ENCODE results near the gene FCAMR.

FCAMR gene

GRCh38 chr1:206954459-206955342 is 15.6 kb downstream of the FCAMR start:
- H3K36me3 ChIP-seq (ENCODE audit: control insufficient read depth, low read depth, low read length) = no peaks in the 10 kb centered on the region
- no peaks in the 10 kb centered on the region for H3K9me3 ChIP-seq (ENCODE audit: control insufficient read depth, low read depth, low read length)
- no peak overlapping the region for H3K9ac ChIP-seq (ENCODE audit: low read length)
- no peaks in the 10 kb centered on the region for H3K27me3 ChIP-seq (ENCODE audit: control insufficient read depth, insufficient read depth, low read length)
- H3K27ac ChIP-seq (ENCODE audit: low read length) = no peak overlapping the region
- no peak overlapping the region for H3K4me3 ChIP-seq (ENCODE audit: low read length)
- no peaks in the 10 kb centered on the region for H3K4me1 ChIP-seq (ENCODE audit: control insufficient read depth, low read depth, low read length)

DNA sequence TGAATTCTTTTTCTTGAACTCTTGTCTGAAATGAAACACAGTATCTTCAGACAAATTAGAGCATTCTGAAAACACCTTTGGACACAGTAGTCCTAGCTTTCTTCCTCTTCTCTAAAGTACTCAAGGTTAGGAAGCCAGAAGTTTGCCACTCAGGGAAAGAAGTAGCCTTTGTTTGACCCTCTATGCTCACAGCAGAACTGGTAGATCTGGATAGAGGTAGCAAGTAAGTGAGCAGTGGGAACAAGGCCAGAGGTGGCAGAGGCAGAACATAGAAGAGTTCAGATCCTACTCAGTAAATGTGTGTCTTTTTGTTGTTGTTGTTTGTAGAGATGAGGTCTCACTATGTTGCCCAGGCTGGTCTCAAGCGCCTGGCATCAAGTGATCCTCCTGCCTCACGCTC is 16.6 kb downstream of the FCAMR start:
- H3K9ac ChIP-seq (ENCODE audit: low read length) = no peak overlapping the region
- no peaks in the 10 kb centered on the region for H3K4me1 ChIP-seq (ENCODE audit: control insufficient read depth, low read depth, low read length)
- H3K27ac ChIP-seq (ENCODE audit: low read length) = no peak overlapping the region
- no peak overlapping the region for H3K4me3 ChIP-seq (ENCODE audit: low read length)
- no peaks in the 10 kb centered on the region for H3K27me3 ChIP-seq (ENCODE audit: control insufficient read depth, insufficient read depth, low read length)
- no peaks in the 10 kb centered on the region for H3K9me3 ChIP-seq (ENCODE audit: control insufficient read depth, low read depth, low read length)
- H3K36me3 ChIP-seq (ENCODE audit: control insufficient read depth, low read depth, low read length) = no peaks in the 10 kb centered on the region

- Histone ChIP-seq H3K9ac (ENCODE audit: low read length) (no peak overlapping the region), H3K9me3 (ENCODE audit: control insufficient read depth, low read depth, low read length) (no peaks in the 10 kb centered on the region), H3K27ac (ENCODE audit: low read length) (no peak overlapping the region), H3K36me3 (ENCODE audit: control insufficient read depth, low read depth, low read length) (no peaks in the 10 kb centered on the region), H3K27me3 (ENCODE audit: control insufficient read depth, insufficient read depth, low read length) (no peaks in the 10 kb centered on the region), H3K4me3 (ENCODE audit: low read length) (no peak overlapping the region), H3K4me1 (ENCODE audit: control insufficient read depth, low read depth, low read length) (no peaks in the 10 kb centered on the region)
Measured at GRCh38 chr1:206953126-206953525, 17.1 kb downstream of the FCAMR start.

GRCh38 chr1:206952171-206952570 is 18.1 kb downstream of the FCAMR start:
- no peak overlapping the region for H3K4me3 ChIP-seq (ENCODE audit: low read length)
- H3K27me3 ChIP-seq (ENCODE audit: control insufficient read depth, insufficient read depth, low read length) = no peaks in the 10 kb centered on the region
- H3K9ac ChIP-seq (ENCODE audit: low read length) = no peak overlapping the region
- no peak overlapping the region for H3K27ac ChIP-seq (ENCODE audit: low read length)
- H3K9me3 ChIP-seq (ENCODE audit: control insufficient read depth, low read depth, low read length) = no peaks in the 10 kb centered on the region
- H3K36me3 ChIP-seq (ENCODE audit: control insufficient read depth, low read depth, low read length) = no peaks in the 10 kb centered on the region
- no peaks in the 10 kb centered on the region for H3K4me1 ChIP-seq (ENCODE audit: control insufficient read depth, low read depth, low read length)

DNA sequence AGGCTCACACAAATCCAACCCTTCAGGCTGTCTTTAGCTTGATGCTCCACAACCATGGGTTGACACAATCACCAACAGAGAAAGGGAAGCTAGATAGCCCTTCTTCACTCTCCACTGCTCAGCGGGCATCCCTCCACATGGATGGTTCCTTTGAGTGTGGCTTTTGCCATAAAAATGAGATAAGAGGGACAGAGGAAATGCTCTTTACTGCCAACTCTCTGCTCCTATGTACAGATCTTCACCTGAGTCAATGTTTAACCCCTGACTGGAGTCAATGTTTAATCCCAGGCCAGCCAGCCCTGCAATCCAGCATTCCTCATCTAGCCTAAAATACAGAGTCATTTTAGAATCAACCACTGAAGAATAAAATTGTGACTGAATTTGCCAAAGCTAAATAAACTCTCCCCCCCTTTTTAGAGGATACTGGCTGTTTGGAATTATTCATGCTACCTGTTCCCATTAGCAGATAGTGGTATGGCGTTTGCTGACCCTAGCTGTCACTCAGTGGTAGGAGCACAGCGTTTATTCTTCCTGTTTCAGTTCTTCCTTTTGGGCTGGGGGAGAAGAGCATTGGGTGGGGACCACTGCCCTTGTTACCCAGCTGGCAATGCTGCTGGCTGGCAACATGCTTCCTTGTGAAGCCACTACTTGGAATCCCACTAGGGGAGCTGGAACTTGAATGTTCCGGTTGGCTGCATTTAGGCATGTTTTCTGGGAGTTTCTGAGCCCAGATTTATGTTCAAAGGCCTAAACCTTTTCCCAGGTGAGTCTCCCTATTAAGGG is 18.8 kb downstream of the FCAMR start:
- H3K36me3 ChIP-seq (ENCODE audit: control insufficient read depth, low read depth, low read length) = no peaks in the 10 kb centered on the region
- H3K9ac ChIP-seq (ENCODE audit: low read length) = no peak overlapping the region
- H3K4me3 ChIP-seq (ENCODE audit: low read length) = no peak overlapping the region
- no peaks in the 10 kb centered on the region for H3K4me1 ChIP-seq (ENCODE audit: control insufficient read depth, low read depth, low read length)
- H3K27me3 ChIP-seq (ENCODE audit: control insufficient read depth, insufficient read depth, low read length) = no peaks in the 10 kb centered on the region
- no peak overlapping the region for H3K27ac ChIP-seq (ENCODE audit: low read length)
- H3K9me3 ChIP-seq (ENCODE audit: control insufficient read depth, low read depth, low read length) = no peaks in the 10 kb centered on the region

- no peak overlapping the region for H3K27ac ChIP-seq (ENCODE audit: low read length)
- no peaks in the 10 kb centered on the region for H3K36me3 ChIP-seq (ENCODE audit: control insufficient read depth, low read depth, low read length)
- H3K27me3 ChIP-seq (ENCODE audit: control insufficient read depth, insufficient read depth, low read length) = no peaks in the 10 kb centered on the region
- H3K4me1 ChIP-seq (ENCODE audit: control insufficient read depth, low read depth, low read length) = no peaks in the 10 kb centered on the region
- H3K9me3 ChIP-seq (ENCODE audit: control insufficient read depth, low read depth, low read length) = no peaks in the 10 kb centered on the region
- H3K4me3 ChIP-seq (ENCODE audit: low read length) = no peak overlapping the region
- no peak overlapping the region for H3K9ac ChIP-seq (ENCODE audit: low read length)
Measured at GRCh38 chr1:206949641-206950040, 20.6 kb downstream of the FCAMR start.

DNA sequence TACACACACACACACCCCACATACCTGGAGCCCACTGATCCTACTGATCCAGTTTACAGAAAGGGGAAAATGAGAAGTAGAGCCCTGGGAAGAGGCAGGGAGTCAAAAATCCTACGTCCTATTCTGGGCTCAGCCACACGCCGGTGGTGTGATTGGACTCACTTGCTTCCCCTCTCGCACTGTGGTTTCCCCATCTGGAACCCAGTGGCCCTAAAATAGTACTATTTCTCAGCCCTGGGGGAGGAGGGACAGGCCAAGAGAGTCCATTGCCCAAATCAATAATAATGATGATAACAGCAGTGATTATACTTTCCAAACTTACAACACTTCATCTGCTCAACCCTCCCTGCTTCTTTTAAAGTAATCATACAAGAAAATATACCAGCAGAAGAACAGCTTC is 21.1 kb downstream of the FCAMR start:
- no peak overlapping the region for H3K9ac ChIP-seq (ENCODE audit: low read length)
- H3K4me3 ChIP-seq (ENCODE audit: low read length) = no peak overlapping the region
- no peak overlapping the region for H3K27ac ChIP-seq (ENCODE audit: low read length)
- H3K36me3 ChIP-seq (ENCODE audit: control insufficient read depth, low read depth, low read length) = no peaks in the 10 kb centered on the region
- no peaks in the 10 kb centered on the region for H3K9me3 ChIP-seq (ENCODE audit: control insufficient read depth, low read depth, low read length)
- H3K27me3 ChIP-seq (ENCODE audit: control insufficient read depth, insufficient read depth, low read length) = no peaks in the 10 kb centered on the region
- H3K4me1 ChIP-seq (ENCODE audit: control insufficient read depth, low read depth, low read length) = no peaks in the 10 kb centered on the region

- H3K9ac ChIP-seq (ENCODE audit: low read length) = no peak overlapping the region
- no peaks in the 10 kb centered on the region for H3K36me3 ChIP-seq (ENCODE audit: control insufficient read depth, low read depth, low read length)
- H3K4me3 ChIP-seq (ENCODE audit: low read length) = no peak overlapping the region
- H3K27me3 ChIP-seq (ENCODE audit: control insufficient read depth, insufficient read depth, low read length) = no peaks in the 10 kb centered on the region
- H3K27ac ChIP-seq (ENCODE audit: low read length) = no peak overlapping the region
- no peaks in the 10 kb centered on the region for H3K9me3 ChIP-seq (ENCODE audit: control insufficient read depth, low read depth, low read length)
- no peaks in the 10 kb centered on the region for H3K4me1 ChIP-seq (ENCODE audit: control insufficient read depth, low read depth, low read length)
Measured at GRCh38 chr1:206947255-206947654, 23.0 kb downstream of the FCAMR start.

GRCh38 chr1:206946261-206946660 is 24.0 kb downstream of the FCAMR start, which contains the start of gene PIGR:
TSS of gene PIGR (minus strand) at chr1:206946466. CDS start at chr1:206940531, 5,935 bp downstream.
- no peaks in the 10 kb centered on the region for H3K27me3 ChIP-seq (ENCODE audit: control insufficient read depth, insufficient read depth, low read length)
- H3K4me1 ChIP-seq (ENCODE audit: control insufficient read depth, low read depth, low read length) = no peaks in the 10 kb centered on the region
- H3K9ac ChIP-seq (ENCODE audit: low read length) = no peak within 1 kb of the TSS
- no peaks in the 10 kb centered on the region for H3K9me3 ChIP-seq (ENCODE audit: control insufficient read depth, low read depth, low read length)
- H3K36me3 ChIP-seq (ENCODE audit: control insufficient read depth, low read depth, low read length) = no peaks in the 10 kb centered on the region
- no peak within 1 kb of the TSS for H3K4me3 ChIP-seq (ENCODE audit: low read length)
- H3K27ac ChIP-seq (ENCODE audit: low read length) = no peak within 1 kb of the TSS

GRCh38 chr1:206945779-206946178 is 24.5 kb downstream of the FCAMR start:
- Histone ChIP-seq H3K9ac (ENCODE audit: low read length) (no peak overlapping the region), H3K4me3 (ENCODE audit: low read length) (no peak overlapping the region), H3K36me3 (ENCODE audit: control insufficient read depth, low read depth, low read length) (no peaks in the 10 kb centered on the region), H3K27ac (ENCODE audit: low read length) (no peak overlapping the region), H3K27me3 (ENCODE audit: control insufficient read depth, insufficient read depth, low read length) (no peaks in the 10 kb centered on the region), H3K4me1 (ENCODE audit: control insufficient read depth, low read depth, low read length) (no peaks in the 10 kb centered on the region), H3K9me3 (ENCODE audit: control insufficient read depth, low read depth, low read length) (no peaks in the 10 kb centered on the region)

DNA sequence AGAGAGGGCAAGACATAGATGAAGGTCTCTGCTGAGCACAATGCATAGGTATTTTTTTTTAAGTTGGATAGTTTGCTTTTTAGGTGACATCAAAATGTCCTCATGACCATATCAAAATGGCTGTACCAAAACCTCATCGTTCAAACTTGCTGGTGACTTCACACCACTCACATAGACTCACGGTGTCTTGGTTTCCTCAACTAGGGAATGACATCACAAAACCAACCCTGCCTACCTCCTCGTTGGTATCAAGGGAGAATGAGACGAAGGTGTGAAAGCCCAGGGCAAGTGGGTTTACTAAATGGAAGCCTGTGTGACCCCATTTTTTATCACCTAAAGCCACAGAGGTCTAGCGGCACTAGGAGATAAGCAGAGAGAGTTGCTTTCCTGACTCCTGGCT is 25.6 kb downstream of the FCAMR start:
- Histone ChIP-seq H3K27ac (ENCODE audit: low read length) (no peak overlapping the region), H3K27me3 (ENCODE audit: control insufficient read depth, insufficient read depth, low read length) (no peaks in the 10 kb centered on the region), H3K4me1 (ENCODE audit: control insufficient read depth, low read depth, low read length) (no peaks in the 10 kb centered on the region), H3K36me3 (ENCODE audit: control insufficient read depth, low read depth, low read length) (no peaks in the 10 kb centered on the region), H3K4me3 (ENCODE audit: low read length) (no peak overlapping the region), H3K9ac (ENCODE audit: low read length) (no peak overlapping the region), H3K9me3 (ENCODE audit: control insufficient read depth, low read depth, low read length) (no peaks in the 10 kb centered on the region)
